Esophagus (tissue), 2 donors: ENCODE results near the gene KRT83. TPM values are rescaled to one million over a fixed set of nuclear protein-coding genes. Genes with fewer than 3 reads are reported as not detected.

Experiments used
- H3K27ac ChIP-seq, 2 donors: one replicate each; pipeline ENCODE4 v1.5.1; 2013; ENCODE audit warnings: low read depth in 2 of 2, mild to moderate bottlenecking in 2 of 2, inconsistent platforms in 1 of 2, low read length in 1 of 2, moderate library complexity in 1 of 2
- H3K27me3 ChIP-seq, 2 donors: one replicate each; pipeline ENCODE4 v1.6.1; 2013; ENCODE audit warnings: low read length in 2 of 2, control low read depth in 1 of 2, mild to moderate bottlenecking in 1 of 2; ENCODE audit not compliant: insufficient read depth in 2 of 2, control insufficient read depth in 1 of 2
- H3K36me3 ChIP-seq, 2 donors: one replicate each; pipeline ENCODE4 v1.6.1; 2013; ENCODE audit warnings: low read length in 1 of 2; ENCODE audit not compliant: control insufficient read depth in 2 of 2, insufficient read depth in 2 of 2
- H3K4me1 ChIP-seq, 2 donors: one replicate each; pipeline ENCODE4 v1.6.1; 2013; ENCODE audit warnings: low read length in 1 of 2; ENCODE audit not compliant: control insufficient read depth in 2 of 2, insufficient read depth in 2 of 2
- H3K4me3 ChIP-seq, 2 donors: one replicate each; pipeline ENCODE4 v1.5.1; 2013; ENCODE audit warnings: low read length in 2 of 2, mild to moderate bottlenecking in 2 of 2, low read depth in 1 of 2, moderate library complexity in 1 of 2
- H3K9me3 ChIP-seq, 2 donors: one replicate each; pipeline ENCODE4 v1.6.1; 2013; ENCODE audit warnings: mild to moderate bottlenecking in 2 of 2, low read depth in 1 of 2, low read length in 1 of 2, moderate library complexity in 1 of 2; ENCODE audit not compliant: control insufficient read depth in 2 of 2, insufficient read depth in 1 of 2
- WGBS, 2 donors: extraction: QIAGEN DNeasy Blood & Tissue Kit; methylation state at CpG; one replicate each; pipeline ENCODE4 v1.1.7; 2013; 5-methylcytosine and 5-hydroxymethylcytosine counted together
- polyA plus RNA-seq, 2 donors: library from polyadenylated mRNA; stranded (reverse); fragments of 200-250 nt; gene quantifications; one replicate each; pipeline ENCODE4 v1.2.3, GENCODE V29; 2013
- donor health status: healthy with polysubstance abuse.
- donor health status: Bipolar disorder and iron deficiency.

KRT83 gene
- not detected for polyA plus RNA-seq

- WGBS, 2 donors, result 69 to 76% methylated on average over 35 of the region's 35 CpGs
- no peaks in the 10 kb centered on the region for H3K27me3 ChIP-seq
These were observed at the start of gene KRT83 for GRCh38 chr12:52320784-52321400. Gene KRT83 (minus strand): TSS chr12:52321398. CDS start chr12:52321335, 63 bp downstream.

GRCh38 chr12:52369809-52370208 is 48.6 kb upstream of the KRT83 start:
- Histone ChIP-seq H3K4me1 (peaks cover 3% of the 10 kb centered on the region in 2 donors), H3K9me3 (no peaks in the 10 kb centered on the region), H3K27ac (no peak overlapping the region), H3K36me3 (no peaks in the 10 kb centered on the region), H3K27me3 (no peaks in the 10 kb centered on the region), H3K4me3 (no peak overlapping the region)
- 74 to 75% methylated on average over 6 of the region's 6 CpGs for WGBS, 2 donors

More at GRCh38 chr12:52320784-52321400, at the start of gene KRT83:
- Histone ChIP-seq H3K36me3 (no peaks in the 10 kb centered on the region), H3K4me1 (no peaks in the 10 kb centered on the region), H3K4me3 (no peak within 1 kb of the TSS), H3K9me3 (no peaks in the 10 kb centered on the region), H3K27ac (no peak within 1 kb of the TSS)

GRCh38 chr12:52369211-52369610 is 48.0 kb upstream of the KRT83 start:
- no peaks in the 10 kb centered on the region for H3K36me3 ChIP-seq
- H3K4me1 ChIP-seq, result peaks cover 3% of the 10 kb centered on the region in 2 donors
- WGBS, 2 donors, result 49 to 60% methylated on average over 3 of the region's 3 CpGs
- no peaks in the 10 kb centered on the region for H3K9me3 ChIP-seq
- H3K27ac ChIP-seq, result no peak overlapping the region
- no peak overlapping the region for H3K4me3 ChIP-seq
- H3K27me3 ChIP-seq, result no peaks in the 10 kb centered on the region

- H3K4me1 ChIP-seq, result peaks cover 3% of the 10 kb centered on the region in 2 donors
- H3K4me3 ChIP-seq, result no peak overlapping the region
- 68 to 73% methylated on average over 3 of the region's 3 CpGs for WGBS, 2 donors
These were observed 47.3 kb upstream of the KRT83 start for GRCh38 chr12:52368508-52368907.

GRCh38 chr12:52367876-52368275 is 46.7 kb upstream of the KRT83 start:
- H3K27me3 ChIP-seq, result no peaks in the 10 kb centered on the region
- WGBS, 2 donors, result 84 to 90% methylated on average over 6 of the region's 6 CpGs

More at GRCh38 chr12:52368508-52368907, 47.3 kb upstream of the KRT83 start:
- H3K36me3 ChIP-seq, result no peaks in the 10 kb centered on the region
- no peaks in the 10 kb centered on the region for H3K27me3 ChIP-seq
- H3K27ac ChIP-seq, result no peak overlapping the region
- no peaks in the 10 kb centered on the region for H3K9me3 ChIP-seq

GRCh38 chr12:52366738-52367485 is 45.7 kb upstream of the KRT83 start, which contains the start of gene KRT85:
Gene KRT85 (minus strand): TSS chr12:52367481. CDS start chr12:52367405, 76 bp downstream.
- Histone ChIP-seq H3K4me3 (no peak within 1 kb of the TSS), H3K27me3 (no peaks in the 10 kb centered on the region), H3K36me3 (no peaks in the 10 kb centered on the region), H3K4me1 (peaks cover 3% of the 10 kb centered on the region in 2 donors), H3K9me3 (no peaks in the 10 kb centered on the region), H3K27ac (no peak within 1 kb of the TSS)
- 88 to 90% methylated on average over 40 to 42 of the region's 42 CpGs for WGBS, 2 donors

More at GRCh38 chr12:52367876-52368275, 46.7 kb upstream of the KRT83 start:
- Histone ChIP-seq H3K9me3 (no peaks in the 10 kb centered on the region), H3K4me1 (peaks cover 3% of the 10 kb centered on the region in 2 donors), H3K36me3 (no peaks in the 10 kb centered on the region), H3K4me3 (no peak overlapping the region), H3K27ac (no peak overlapping the region)

- H3K36me3 ChIP-seq, result no peaks in the 10 kb centered on the region
- WGBS, 2 donors, result 82 to 83% methylated on average over 14 of the region's 14 CpGs
- peaks cover 0 to 3% of the 10 kb centered on the region in 2 donors for H3K4me1 ChIP-seq
- H3K27ac ChIP-seq, result no peak overlapping the region
- no peak overlapping the region for H3K4me3 ChIP-seq
- no peaks in the 10 kb centered on the region for H3K9me3 ChIP-seq
- H3K27me3 ChIP-seq, result no peaks in the 10 kb centered on the region
These were observed 43.8 kb upstream of the KRT83 start for GRCh38 chr12:52364901-52365489.

GRCh38 chr12:52364061-52364460 is 42.9 kb upstream of the KRT83 start:
- H3K4me1 ChIP-seq, result peaks cover 0 to 3% of the 10 kb centered on the region in 2 donors
- no peaks in the 10 kb centered on the region for H3K9me3 ChIP-seq
- 82 to 85% methylated on average over 7 of the region's 7 CpGs for WGBS, 2 donors
- no peak overlapping the region for H3K27ac ChIP-seq
- H3K4me3 ChIP-seq, result no peak overlapping the region
- no peaks in the 10 kb centered on the region for H3K27me3 ChIP-seq
- H3K36me3 ChIP-seq, result no peaks in the 10 kb centered on the region

GRCh38 chr12:52363111-52363679 is 42.0 kb upstream of the KRT83 start:
- no peak overlapping the region for H3K4me3 ChIP-seq
- no peak overlapping the region for H3K27ac ChIP-seq
- no peaks in the 10 kb centered on the region for H3K27me3 ChIP-seq
- WGBS, 2 donors, result 93 to 95% methylated on average over 12 of the region's 12 CpGs
- no peaks in the 10 kb centered on the region for H3K9me3 ChIP-seq
- H3K36me3 ChIP-seq, result no peaks in the 10 kb centered on the region
- peaks cover 0 to 3% of the 10 kb centered on the region in 2 donors for H3K4me1 ChIP-seq
